Adrenal gland (tissue), 5 donors: Measurements from ENCODE around the gene ARHGAP10.

ENCODE experiments used
- POLR2A ChIP-seq, 2 donors: fragments of 450-650 bp; IDR thresholded peaks; one replicate each; pipeline ENCODE4 v1.6.1; 2017; ENCODE audit warnings: antibody characterized with exemption in 2 of 2, mild to moderate bottlenecking in 2 of 2, moderate library complexity in 1 of 2
- TF ChIP-seq, protein P1 (sequence below), 6 experiments: fragments of 450-650 bp in 4 of 6; fragments of 200-600 bp in 2 of 6; sonication (generic) in 1 of 6; IDR thresholded peaks; 1 replicate in 5 of 6; 2 replicates in 1 of 6; pipeline versions ENCODE4 v1.5.1 to v1.8.0; 2016 to 2021; ENCODE audit warnings: antibody characterized with exemption in 6 of 6, mild to moderate bottlenecking in 2 of 6, moderate library complexity in 1 of 6
- donor health status: DM: no; HTN: no; CAD: no.

- TF ChIP-seq, protein P1, sequence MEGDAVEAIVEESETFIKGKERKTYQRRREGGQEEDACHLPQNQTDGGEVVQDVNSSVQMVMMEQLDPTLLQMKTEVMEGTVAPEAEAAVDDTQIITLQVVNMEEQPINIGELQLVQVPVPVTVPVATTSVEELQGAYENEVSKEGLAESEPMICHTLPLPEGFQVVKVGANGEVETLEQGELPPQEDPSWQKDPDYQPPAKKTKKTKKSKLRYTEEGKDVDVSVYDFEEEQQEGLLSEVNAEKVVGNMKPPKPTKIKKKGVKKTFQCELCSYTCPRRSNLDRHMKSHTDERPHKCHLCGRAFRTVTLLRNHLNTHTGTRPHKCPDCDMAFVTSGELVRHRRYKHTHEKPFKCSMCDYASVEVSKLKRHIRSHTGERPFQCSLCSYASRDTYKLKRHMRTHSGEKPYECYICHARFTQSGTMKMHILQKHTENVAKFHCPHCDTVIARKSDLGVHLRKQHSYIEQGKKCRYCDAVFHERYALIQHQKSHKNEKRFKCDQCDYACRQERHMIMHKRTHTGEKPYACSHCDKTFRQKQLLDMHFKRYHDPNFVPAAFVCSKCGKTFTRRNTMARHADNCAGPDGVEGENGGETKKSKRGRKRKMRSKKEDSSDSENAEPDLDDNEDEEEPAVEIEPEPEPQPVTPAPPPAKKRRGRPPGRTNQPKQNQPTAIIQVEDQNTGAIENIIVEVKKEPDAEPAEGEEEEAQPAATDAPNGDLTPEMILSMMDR (IDR thresholded peaks at IDR 0.05), result no peak
- TF ChIP-seq POLR2A (IDR thresholded peaks at IDR 0.05), result no peak
Measured at GRCh38 chr4:148108766-148109165, 376.9 kb downstream of the ARHGAP10 start.
